ENCODE data around the gene TMEM253.

GRCh38 chr14:21133901-21134300, 33.0 kb downstream of the TMEM253 start:
- no peak for TF ChIP-seq CTCF (IDR thresholded peaks at IDR 0.05)
- TF ChIP-seq EP300 (IDR thresholded peaks at IDR 0.05) = no peak
